Tibial nerve (tissue), 4 donors: Measurements from ENCODE around the gene CTLA4. TPM values are rescaled to one million over a fixed set of nuclear protein-coding genes. Genes with fewer than 3 reads are reported as not detected.

Source experiments
- DNase-seq, 2 donors: peaks; one replicate each; pipeline ENCODE4 v3.0.0-alpha.2; 2019; ENCODE audit warnings: low spot score in 2 of 2
- H3K27ac ChIP-seq, 4 donors: fragments of 200-600 bp; sonication (generic) in 3 of 4; one replicate each; pipeline ENCODE4 v1.5.1; 2017 to 2019; ENCODE audit warnings: mild to moderate bottlenecking in 1 of 4
- H3K27me3 ChIP-seq, 2 donors: fragments of 200-600 bp; sonication (generic) in 1 of 2; one replicate each; pipeline versions ENCODE4 v1.5.1 to v1.6.0; 2017 to 2019
- H3K36me3 ChIP-seq, 3 donors: fragments of 200-600 bp; sonication (generic); one replicate each; pipeline ENCODE4 v1.5.1; 2018 to 2019
- H3K4me1 ChIP-seq, 4 donors: fragments of 200-600 bp; sonication (generic) in 3 of 4; one replicate each; pipeline ENCODE4 v1.5.1; 2017 to 2019
- H3K4me3 ChIP-seq, 4 donors: fragments of 200-600 bp; sonication (generic) in 3 of 4; one replicate each; pipeline ENCODE4 v1.5.1; 2017 to 2019; ENCODE audit warnings: mild to moderate bottlenecking in 1 of 4, moderate library complexity in 1 of 4
- H3K9me3 ChIP-seq, 4 donors: fragments of 200-600 bp; sonication (generic) in 3 of 4; one replicate each; pipeline ENCODE4 v1.5.1; 2017 to 2019
- EP300 ChIP-seq, 2 donors: sonication (generic); formaldehyde crosslinking; IDR thresholded peaks; one replicate each; pipeline ENCODE4 v1.6.1; 2017; ENCODE audit warnings: antibody characterized with exemption in 2 of 2, mild to moderate bottlenecking in 1 of 2
- POLR2A ChIP-seq, 2 donors: fragments of 450-650 bp; IDR thresholded peaks; one replicate each; pipeline ENCODE4 v1.6.1; 2017; ENCODE audit warnings: antibody characterized with exemption in 2 of 2, mild to moderate bottlenecking in 2 of 2, moderate library complexity in 2 of 2
- WGBS, 2 donors: methylation state at CpG; one replicate each; pipeline ENCODE4 v1.1.5; 2018; 5-methylcytosine and 5-hydroxymethylcytosine counted together
- total RNA-seq, 4 donors: library from RNA; depleted of rRNA; stranded (reverse); fragments of >200 nt; gene quantifications; one replicate each; pipeline ENCODE4 v1.1.0, GENCODE V29; 2016
- TF ChIP-seq, protein P1 (sequence below), 5 experiments: fragments of 200-600 bp in 3 of 5; fragments of 450-650 bp in 2 of 5; sonication (generic) in 3 of 5; IDR thresholded peaks; one replicate each; pipeline ENCODE4 v1.5.1; 2016 to 2019; ENCODE audit warnings: antibody characterized with exemption in 5 of 5, mild to moderate bottlenecking in 3 of 5, moderate library complexity in 2 of 5

CTLA4 gene
- total RNA-seq, 4 donors from 2014 or later, result not detected

DNA sequence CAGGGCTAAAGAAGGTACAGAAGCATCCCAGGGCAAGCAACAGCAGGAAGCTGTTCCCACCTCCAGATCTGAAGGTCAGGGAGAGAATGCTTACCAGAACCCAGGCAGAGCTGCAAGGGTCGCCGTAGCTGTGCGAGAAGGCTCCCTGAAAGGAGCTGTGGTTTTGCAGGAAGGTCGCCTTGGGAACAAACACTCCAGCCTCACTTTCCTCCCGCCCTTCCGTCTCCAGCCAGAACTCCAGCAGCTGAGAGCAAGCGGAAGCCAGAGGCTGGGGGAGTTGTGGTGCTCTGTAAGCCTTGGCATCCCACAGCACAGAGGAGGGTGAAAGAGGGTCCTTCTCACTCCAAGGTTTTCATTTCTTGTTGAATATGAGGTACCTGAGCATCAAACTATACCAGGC is 50.7 kb downstream of the CTLA4 start:
- Histone ChIP-seq H3K27ac (no peak overlapping the region), H3K4me3 (no peak overlapping the region), H3K36me3 (no peaks in the 10 kb centered on the region), H3K4me1 (peaks cover 0 to 13% (median 5%) of the 10 kb centered on the region in 4 donors), H3K27me3 (no peaks in the 10 kb centered on the region), H3K9me3 (no peaks in the 10 kb centered on the region)
- 57 to 67% methylated on average over 7 of the region's 7 CpGs for WGBS, 2 donors
- no peak for DNase-seq
- no peak for TF ChIP-seq POLR2A (IDR thresholded peaks at IDR 0.05)
- TF ChIP-seq EP300 (IDR thresholded peaks at IDR 0.05), result no peak
- TF ChIP-seq, protein P1, sequence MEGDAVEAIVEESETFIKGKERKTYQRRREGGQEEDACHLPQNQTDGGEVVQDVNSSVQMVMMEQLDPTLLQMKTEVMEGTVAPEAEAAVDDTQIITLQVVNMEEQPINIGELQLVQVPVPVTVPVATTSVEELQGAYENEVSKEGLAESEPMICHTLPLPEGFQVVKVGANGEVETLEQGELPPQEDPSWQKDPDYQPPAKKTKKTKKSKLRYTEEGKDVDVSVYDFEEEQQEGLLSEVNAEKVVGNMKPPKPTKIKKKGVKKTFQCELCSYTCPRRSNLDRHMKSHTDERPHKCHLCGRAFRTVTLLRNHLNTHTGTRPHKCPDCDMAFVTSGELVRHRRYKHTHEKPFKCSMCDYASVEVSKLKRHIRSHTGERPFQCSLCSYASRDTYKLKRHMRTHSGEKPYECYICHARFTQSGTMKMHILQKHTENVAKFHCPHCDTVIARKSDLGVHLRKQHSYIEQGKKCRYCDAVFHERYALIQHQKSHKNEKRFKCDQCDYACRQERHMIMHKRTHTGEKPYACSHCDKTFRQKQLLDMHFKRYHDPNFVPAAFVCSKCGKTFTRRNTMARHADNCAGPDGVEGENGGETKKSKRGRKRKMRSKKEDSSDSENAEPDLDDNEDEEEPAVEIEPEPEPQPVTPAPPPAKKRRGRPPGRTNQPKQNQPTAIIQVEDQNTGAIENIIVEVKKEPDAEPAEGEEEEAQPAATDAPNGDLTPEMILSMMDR (IDR thresholded peaks at IDR 0.05), result no peak

DNA sequence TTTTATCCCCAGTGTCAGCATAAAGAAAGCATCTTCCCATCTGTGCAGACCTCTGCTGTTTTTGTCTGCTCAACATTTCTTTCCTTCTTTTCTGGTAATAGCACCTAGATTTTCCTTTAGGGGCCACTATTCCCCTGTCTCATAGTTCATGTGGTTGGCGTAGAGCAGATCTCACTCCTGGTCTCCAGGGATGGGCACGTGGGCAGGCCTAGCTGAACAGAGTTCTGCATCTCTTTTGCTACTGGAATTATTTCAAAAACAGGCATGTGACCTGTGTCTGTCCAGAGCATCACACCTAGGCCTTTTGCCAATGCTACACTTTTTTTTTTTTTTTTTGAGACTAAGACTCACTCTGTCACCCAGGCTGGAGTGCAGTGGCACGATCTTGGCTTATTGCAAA is 51.3 kb downstream of the CTLA4 start:
- no peak for TF ChIP-seq POLR2A (IDR thresholded peaks at IDR 0.05)
- TF ChIP-seq, protein P1 (IDR thresholded peaks at IDR 0.05), result no peak
- TF ChIP-seq EP300 (IDR thresholded peaks at IDR 0.05), result no peak
- DNase-seq, result no peak
- H3K27ac ChIP-seq, result no peak overlapping the region
- WGBS, 2 donors, result 77 to 84% methylated on average over 3 of the region's 3 CpGs
- peaks cover 0 to 13% (median 5%) of the 10 kb centered on the region in 4 donors for H3K4me1 ChIP-seq
- H3K27me3 ChIP-seq, result no peaks in the 10 kb centered on the region
- no peaks in the 10 kb centered on the region for H3K36me3 ChIP-seq
- H3K9me3 ChIP-seq, result no peaks in the 10 kb centered on the region
- no peak overlapping the region for H3K4me3 ChIP-seq

Other genes with a start within 250 kb of the CTLA4 start
- gene CD28, start 161.1 kb upstream of the CTLA4 start, total RNA-seq, result 10 to 100 TPM in 1 of 4 donors, under 1 TPM in 3; 0.22 to 13.8 (median 0.60) TPM
- gene ICOS, start 69.0 kb downstream of the CTLA4 start, total RNA-seq, result under 1 TPM in 1 of 4 donors, not detected in 3; 0.30 TPM